Osteocyte (in vitro differentiated cells): ENCODE measurements around the gene ELOA. TPM values are rescaled to one million over a fixed set of nuclear protein-coding genes. Genes with fewer than 3 reads are reported as not detected.

Experiments
- DNase-seq: peaks from one replicate; pipeline ENCODE4 v3.0.0; 2021; ENCODE audit warnings: mixed read lengths; ENCODE audit not compliant: unreplicated experiment; ENCODE audit errors: extremely low spot score
- H3K27ac Mint-ChIP-seq: one replicate; pipeline ENCODE4 v1.8.0; 2021; ENCODE audit warnings: mild to moderate bottlenecking, mixed read lengths; ENCODE audit not compliant: unreplicated experiment
- H3K27me3 Mint-ChIP-seq: one replicate; pipeline ENCODE4 v1.8.0; 2021; ENCODE audit warnings: mixed read lengths; ENCODE audit not compliant: unreplicated experiment
- H3K36me3 Mint-ChIP-seq: one replicate; pipeline ENCODE4 v1.8.0; 2021; ENCODE audit warnings: mixed read lengths; ENCODE audit not compliant: unreplicated experiment
- H3K4me1 Mint-ChIP-seq: one replicate; pipeline ENCODE4 v1.8.0; 2021; ENCODE audit warnings: mixed read lengths; ENCODE audit not compliant: unreplicated experiment
- H3K4me3 Mint-ChIP-seq: one replicate; pipeline ENCODE4 v1.8.0; 2021; ENCODE audit warnings: mild to moderate bottlenecking, moderate library complexity, mixed read lengths; ENCODE audit not compliant: unreplicated experiment
- H3K9me3 Mint-ChIP-seq: one replicate; pipeline ENCODE4 v1.8.0; 2021; ENCODE audit warnings: mixed read lengths; ENCODE audit not compliant: unreplicated experiment
- long read RNA-seq: library from polyadenylated mRNA; unstranded; transcript quantifications from one replicate; pipeline ENCODE4 v2.0.0, GENCODE V29; 2021
- total RNA-seq: library from RNA; stranded (reverse); gene quantifications from 2 replicates; pipeline ENCODE4 v1.2.1, GENCODE V29; 2021
- TF ChIP-seq, protein P1 (sequence below): fragments of 200-600 bp; sonication (generic); IDR thresholded peaks from 2 replicates; pipeline ENCODE4 v1.5.0; 2021; ENCODE audit warnings: antibody characterized with exemption, mild to moderate bottlenecking, moderate library complexity

The ELOA gene, protein sequence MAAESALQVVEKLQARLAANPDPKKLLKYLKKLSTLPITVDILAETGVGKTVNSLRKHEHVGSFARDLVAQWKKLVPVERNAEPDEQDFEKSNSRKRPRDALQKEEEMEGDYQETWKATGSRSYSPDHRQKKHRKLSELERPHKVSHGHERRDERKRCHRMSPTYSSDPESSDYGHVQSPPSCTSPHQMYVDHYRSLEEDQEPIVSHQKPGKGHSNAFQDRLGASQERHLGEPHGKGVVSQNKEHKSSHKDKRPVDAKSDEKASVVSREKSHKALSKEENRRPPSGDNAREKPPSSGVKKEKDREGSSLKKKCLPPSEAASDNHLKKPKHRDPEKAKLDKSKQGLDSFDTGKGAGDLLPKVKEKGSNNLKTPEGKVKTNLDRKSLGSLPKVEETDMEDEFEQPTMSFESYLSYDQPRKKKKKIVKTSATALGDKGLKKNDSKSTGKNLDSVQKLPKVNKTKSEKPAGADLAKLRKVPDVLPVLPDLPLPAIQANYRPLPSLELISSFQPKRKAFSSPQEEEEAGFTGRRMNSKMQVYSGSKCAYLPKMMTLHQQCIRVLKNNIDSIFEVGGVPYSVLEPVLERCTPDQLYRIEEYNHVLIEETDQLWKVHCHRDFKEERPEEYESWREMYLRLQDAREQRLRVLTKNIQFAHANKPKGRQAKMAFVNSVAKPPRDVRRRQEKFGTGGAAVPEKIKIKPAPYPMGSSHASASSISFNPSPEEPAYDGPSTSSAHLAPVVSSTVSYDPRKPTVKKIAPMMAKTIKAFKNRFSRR
- total RNA-seq: 41.4 and 47.0 TPM in 2 replicates
- long read RNA-seq, full-length matches to known transcripts: 79 of 170 reads
- long read RNA-seq, partial matches to known transcripts: 86 of 170 reads
- long read RNA-seq, other reads (novel, unspliced or antisense): 5 of 170 reads

DNA sequence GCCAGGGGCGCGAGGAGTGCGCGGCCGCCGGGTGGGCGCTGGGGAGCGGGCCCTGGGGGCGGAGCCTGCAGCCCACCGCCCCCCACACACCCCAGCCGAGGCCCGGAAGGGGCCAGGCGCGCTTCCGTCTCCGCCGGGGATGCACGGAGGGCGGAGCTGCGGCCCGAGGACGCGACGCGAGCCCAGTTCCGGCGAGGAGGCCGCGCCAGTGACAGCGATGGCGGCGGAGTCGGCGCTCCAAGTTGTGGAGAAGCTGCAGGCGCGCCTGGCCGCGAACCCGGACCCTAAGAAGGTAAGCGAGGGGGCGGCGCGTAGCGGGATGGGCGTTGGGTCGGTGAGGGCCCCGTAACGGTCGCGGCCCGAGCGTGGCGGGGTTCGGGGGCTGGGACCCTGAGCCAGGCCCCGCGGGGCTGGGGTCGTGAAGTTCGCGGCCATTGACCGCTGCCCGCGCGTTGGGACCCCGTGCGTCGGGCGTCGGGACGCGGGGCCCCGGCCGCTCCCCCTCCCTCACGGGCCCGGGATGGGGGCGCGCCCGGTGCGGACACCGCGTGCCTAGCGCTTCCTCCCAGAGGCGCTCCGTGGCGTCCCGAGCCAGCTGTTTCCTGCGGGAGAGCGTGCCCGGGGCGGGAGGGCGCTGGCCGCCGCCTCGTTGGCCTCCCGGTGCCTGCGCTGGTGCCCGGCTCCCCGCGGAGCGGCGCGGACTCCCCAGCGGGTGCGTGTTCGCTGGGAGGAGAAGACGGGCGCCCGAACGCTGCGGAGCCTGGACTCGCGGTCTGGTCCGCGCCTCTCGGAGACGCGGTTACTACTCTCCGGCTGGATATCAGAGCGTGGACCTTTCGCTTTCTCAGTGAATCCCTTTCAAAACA lies at the start of gene ELOA:
ELOA (plus strand) TSS at position 185 of the 866 bp plus-strand sequence; CDS start at position 218, 33 bp downstream.
- TF ChIP-seq, protein P1, sequence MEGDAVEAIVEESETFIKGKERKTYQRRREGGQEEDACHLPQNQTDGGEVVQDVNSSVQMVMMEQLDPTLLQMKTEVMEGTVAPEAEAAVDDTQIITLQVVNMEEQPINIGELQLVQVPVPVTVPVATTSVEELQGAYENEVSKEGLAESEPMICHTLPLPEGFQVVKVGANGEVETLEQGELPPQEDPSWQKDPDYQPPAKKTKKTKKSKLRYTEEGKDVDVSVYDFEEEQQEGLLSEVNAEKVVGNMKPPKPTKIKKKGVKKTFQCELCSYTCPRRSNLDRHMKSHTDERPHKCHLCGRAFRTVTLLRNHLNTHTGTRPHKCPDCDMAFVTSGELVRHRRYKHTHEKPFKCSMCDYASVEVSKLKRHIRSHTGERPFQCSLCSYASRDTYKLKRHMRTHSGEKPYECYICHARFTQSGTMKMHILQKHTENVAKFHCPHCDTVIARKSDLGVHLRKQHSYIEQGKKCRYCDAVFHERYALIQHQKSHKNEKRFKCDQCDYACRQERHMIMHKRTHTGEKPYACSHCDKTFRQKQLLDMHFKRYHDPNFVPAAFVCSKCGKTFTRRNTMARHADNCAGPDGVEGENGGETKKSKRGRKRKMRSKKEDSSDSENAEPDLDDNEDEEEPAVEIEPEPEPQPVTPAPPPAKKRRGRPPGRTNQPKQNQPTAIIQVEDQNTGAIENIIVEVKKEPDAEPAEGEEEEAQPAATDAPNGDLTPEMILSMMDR: no peak
- DNase-seq: peak; percentile 87
- Mint-ChIP-seq H3K27ac (peak within 1 kb of the TSS; percentile 91), H3K27me3 (no peaks in the 10 kb centered on the region), H3K4me3 (peak within 1 kb of the TSS; percentile 90), H3K9me3 (no peaks in the 10 kb centered on the region), H3K36me3 (peaks cover 4% of the 10 kb centered on the region), H3K4me1 (peaks cover 35% of the 10 kb centered on the region)

DNA sequence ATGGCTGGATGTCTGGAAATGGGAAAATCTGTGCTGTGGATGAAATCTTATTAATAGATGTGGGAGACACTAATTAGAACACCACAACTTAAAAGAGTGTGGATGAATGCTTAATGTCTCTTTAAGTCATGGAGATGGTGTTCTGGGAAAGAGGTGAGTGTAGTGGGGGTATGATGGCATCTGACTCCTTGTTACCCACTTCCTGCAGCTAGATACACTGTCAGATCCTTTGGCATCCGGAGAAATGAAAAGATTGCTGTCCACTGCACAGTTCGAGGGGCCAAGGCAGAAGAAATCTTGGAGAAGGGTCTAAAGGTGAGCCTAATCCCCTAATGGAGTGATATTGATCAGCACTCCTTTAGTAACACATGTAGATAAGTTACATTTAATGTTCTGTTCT lies 49.7 kb upstream of the ELOA start:
- Mint-ChIP-seq H3K4me3 (peak overlapping the region; percentile 94), H3K27me3 (no peaks in the 10 kb centered on the region), H3K4me1 (peaks cover 47% of the 10 kb centered on the region), H3K9me3 (no peaks in the 10 kb centered on the region), H3K36me3 (peaks cover 57% of the 10 kb centered on the region), H3K27ac (peak overlapping the region; percentile 35)
- TF ChIP-seq, protein P1: no peak
- no peak for DNase-seq

DNA sequence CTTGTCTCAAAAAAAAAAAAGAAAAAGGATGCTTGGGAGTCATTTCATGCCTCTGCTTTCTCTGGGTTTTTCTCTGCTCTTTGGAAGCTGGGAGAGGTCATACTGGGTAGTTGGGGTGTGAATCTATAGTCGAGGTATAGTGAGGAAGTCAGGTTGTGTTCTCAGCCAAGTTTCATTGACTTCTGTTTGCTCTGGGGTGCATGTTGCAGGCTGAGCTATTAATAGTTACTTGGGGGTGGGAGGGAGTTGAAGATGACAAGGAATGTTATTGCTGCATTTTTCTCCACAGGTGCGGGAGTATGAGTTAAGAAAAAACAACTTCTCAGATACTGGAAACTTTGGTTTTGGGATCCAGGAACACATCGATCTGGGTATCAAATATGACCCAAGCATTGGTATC lies 48.9 kb upstream of the ELOA start:
- Mint-ChIP-seq H3K9me3 (no peaks in the 10 kb centered on the region), H3K27ac (no peak overlapping the region), H3K4me3 (peak overlapping the region; percentile 2), H3K36me3 (peaks cover 59% of the 10 kb centered on the region), H3K27me3 (no peaks in the 10 kb centered on the region), H3K4me1 (peaks cover 47% of the 10 kb centered on the region)
- DNase-seq: no peak
- TF ChIP-seq, protein P1: no peak

DNA sequence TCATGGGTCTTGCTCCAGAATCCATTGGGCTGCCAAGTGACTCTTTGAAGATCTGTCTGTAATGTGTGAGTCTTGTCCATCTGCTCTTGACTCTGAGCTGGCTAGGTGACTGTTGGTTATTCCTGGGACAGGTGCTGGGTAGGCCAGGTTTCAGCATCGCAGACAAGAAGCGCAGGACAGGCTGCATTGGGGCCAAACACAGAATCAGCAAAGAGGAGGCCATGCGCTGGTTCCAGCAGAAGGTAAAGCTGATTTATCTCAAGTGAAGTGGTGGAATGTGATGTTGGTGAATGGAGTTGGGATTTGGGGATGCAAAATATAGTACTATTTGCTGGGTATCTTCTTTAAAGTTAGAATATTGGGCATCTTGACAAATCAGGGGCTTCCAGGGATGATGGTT lies 47.6 kb upstream of the ELOA start:
- peaks cover 67% of the 10 kb centered on the region for H3K36me3 Mint-ChIP-seq
- no peak overlapping the region for H3K27ac Mint-ChIP-seq
- no peaks in the 10 kb centered on the region for H3K27me3 Mint-ChIP-seq
- H3K9me3 Mint-ChIP-seq: no peaks in the 10 kb centered on the region
- DNase-seq: no peak
- TF ChIP-seq, protein P1: no peak
- H3K4me3 Mint-ChIP-seq: no peak overlapping the region
- H3K4me1 Mint-ChIP-seq: peaks cover 47% of the 10 kb centered on the region
